GM21381 (cell line): Measurements from ENCODE around the gene CNR2.
A peak's percentile ranks its signal among the peaks of the same experiment; 100 is the strongest.
"Not testable (repeated sequence)": the region's sequence is repeated elsewhere in the genome, so short reads cannot be mapped to it uniquely, and the experiment has no call there.

ENCODE experiments used
- ATAC-seq: cut with Tn5 transposase; IDR thresholded peaks from one replicate; pipeline ENCODE4 v1.9.1; 2021; ENCODE audit warnings: mild to moderate bottlenecking, moderate library complexity; ENCODE audit not compliant: unreplicated experiment

The CNR2 gene

GRCh38 chr1:23838401-23838866, 74.7 kb downstream of the CNR2 start:
- no peak for ATAC-seq

DNA sequence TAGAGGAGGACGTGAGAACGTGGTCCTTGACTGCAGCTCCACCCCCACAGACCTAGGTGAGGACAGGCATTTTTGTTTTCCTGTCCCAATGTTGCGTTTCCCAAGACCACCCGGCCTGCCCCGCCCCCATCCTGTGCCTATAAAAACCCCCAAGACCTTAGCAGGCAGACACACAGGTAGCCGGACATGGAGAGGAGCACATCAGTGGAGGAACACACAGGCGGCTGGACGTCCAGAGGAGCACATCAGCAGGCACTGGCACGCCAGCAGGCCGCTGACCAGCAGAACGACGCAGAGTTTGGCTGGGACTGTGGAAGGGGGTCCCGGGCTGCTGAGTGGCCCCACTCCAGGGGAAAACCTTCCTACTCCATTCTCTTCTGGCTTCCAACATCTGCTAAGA, 75.3 kb downstream of the CNR2 start:
- ATAC-seq, result no peak

- no peak for ATAC-seq
Measured at GRCh38 chr1:23836037-23836436, 77.1 kb downstream of the CNR2 start.

DNA sequence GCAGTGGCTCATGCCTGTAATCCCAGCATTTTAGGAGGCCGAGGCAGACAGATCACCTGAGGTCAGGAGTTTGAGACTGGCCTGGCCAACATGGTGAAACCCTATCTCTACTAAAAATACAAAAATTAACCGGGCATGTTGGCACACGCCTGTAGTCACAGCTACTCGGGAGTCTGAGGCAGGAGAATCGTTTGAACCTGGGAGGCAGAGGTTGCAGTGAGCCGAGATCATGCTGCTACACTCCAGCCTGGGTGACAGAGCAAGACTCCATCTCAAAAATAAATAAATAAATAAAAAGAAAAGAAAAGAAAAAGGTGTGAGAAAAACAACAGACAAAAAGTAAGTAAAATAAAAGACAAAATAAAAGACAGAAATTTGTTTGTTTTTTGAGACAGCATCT, 79.0 kb downstream of the CNR2 start:
- ATAC-seq, result not testable (repeated sequence)

DNA sequence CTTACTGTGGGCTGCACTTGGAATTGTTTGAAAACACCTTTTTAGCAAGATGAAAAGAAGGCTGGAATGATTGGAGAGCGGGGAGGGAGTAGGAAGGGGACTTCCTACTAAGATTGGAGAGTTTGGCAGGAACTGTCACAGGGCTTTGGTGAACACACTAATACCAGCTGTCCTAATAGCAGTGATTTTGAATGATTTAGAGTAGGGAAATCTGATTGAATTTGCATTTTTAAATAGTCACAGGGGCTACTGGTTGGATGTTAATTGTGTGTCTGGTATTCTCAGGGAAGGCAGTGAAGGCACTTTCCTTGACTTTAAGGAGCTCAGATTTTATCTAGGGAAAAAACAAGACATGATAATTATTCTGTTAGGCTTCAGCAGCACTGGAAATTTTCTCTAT, 85.4 kb downstream of the CNR2 start:
- no peak for ATAC-seq

DNA sequence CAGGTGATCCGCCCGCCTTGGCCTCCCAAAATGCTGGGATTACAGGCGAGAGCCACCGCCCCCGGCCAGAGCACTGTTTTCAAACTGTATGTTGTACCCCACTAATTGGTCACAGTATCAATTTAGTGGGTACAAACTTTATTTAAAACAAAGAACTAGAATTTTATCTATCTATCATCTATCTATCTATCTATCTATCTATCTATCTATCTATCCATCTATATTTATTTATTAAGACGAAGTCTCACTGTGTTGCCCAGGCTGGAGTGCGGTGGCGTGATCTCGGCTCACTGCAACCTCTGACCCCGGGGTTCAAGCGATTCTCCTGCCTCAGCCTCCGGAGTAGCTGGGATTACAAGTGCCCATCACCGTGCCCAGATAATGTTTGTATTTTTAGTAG, 86.6 kb downstream of the CNR2 start:
- ATAC-seq, result not testable (repeated sequence)

- ATAC-seq, result peak; percentile 40
Measured at GRCh38 chr1:23825762-23826522, 87.2 kb downstream of the CNR2 start.

DNA sequence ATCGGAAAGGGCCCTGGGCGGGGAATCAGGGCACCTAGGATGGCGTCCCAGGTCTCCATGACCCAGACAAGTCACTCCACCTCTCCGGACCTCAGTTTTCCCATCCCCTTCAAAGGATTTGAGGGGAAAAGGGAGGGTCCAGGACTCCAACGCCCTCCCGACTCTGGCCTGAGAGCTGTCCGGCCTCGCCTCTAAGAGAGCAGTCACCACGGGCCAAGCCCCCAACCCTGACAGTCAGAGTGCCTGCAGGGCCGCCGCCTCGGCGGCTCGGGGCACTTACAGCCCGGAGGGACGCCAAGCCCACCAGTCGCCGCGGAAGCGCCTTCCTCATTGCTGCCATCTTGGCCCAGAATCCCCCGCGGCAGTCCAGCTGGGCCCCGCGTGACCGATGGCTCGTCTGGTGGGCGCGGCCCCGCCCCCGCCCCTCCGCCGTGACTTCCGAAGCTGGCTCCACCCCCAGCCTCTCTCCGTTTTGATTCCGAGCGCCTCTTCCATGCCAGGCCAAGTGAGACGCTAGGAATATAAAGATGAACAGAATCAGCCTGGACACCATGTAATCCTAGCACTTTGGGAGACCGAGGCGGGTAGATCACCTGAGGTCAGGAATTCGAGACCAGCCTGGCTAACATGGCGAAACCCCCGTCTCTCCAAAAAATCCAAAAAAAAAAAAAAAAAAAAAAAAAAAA, 87.9 kb downstream of the CNR2 start, which contains the start of gene HMGCL:
HMGCL (minus strand) TSS at position 354 of the 686 bp plus-strand sequence; CDS start at position 340, 14 bp downstream.
- ATAC-seq, result peak; percentile 83

DNA sequence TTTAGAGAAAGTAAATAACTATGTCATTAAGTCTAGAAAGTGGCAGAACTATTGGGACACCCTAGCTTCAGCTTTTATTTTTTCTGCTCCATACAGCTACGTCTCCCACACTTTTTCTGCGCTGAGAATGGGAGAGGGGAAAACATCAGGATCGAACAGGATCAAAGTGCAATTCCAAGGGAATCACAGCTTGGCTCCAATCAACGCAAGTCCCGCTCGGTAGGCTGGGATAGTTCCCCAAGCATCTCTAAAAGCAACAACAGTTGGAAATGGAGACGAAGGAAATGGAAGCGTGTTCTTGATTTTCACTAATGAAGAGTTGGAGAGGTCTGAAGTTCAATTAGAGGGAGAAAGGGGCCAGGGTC, 88.5 kb downstream of the CNR2 start:
- no peak for ATAC-seq

GRCh38 chr1:23823767-23824166, 89.4 kb downstream of the CNR2 start:
- no peak for ATAC-seq
